H1 (cell line): ENCODE measurements around the gene PKD1. TPM values are rescaled to one million over a fixed set of nuclear protein-coding genes. Genes with fewer than 3 reads are reported as not detected.
A peak's percentile ranks its signal among the peaks of the same experiment; 100 is the strongest.

Experiments
- ASH2L ChIP-seq: fragments of 200-600, 300-600 bp; sonication (generic); IDR thresholded peaks from one replicate; pipeline ENCODE4 v1.7.1; 2017; ENCODE audit warnings: low read length
- CHD2 ChIP-seq: IDR thresholded peaks from 2 replicates; pipeline ENCODE4 v1.6.1; 2012; ENCODE audit warnings: low read length, improper control_type of control experiment
- CTBP2 ChIP-seq: IDR thresholded peaks from 2 replicates; pipeline ENCODE4 v1.7.0; 2011; ENCODE audit warnings: borderline replicate concordance, mild to moderate bottlenecking, moderate library complexity, mixed read lengths, low read length; ENCODE audit not compliant: insufficient read depth, insufficient read length
- EGR1 ChIP-seq: IDR thresholded peaks from 2 replicates; pipeline ENCODE4 v1.6.1; 2011; ENCODE audit warnings: low read depth, low read length, borderline replicate concordance
- EP300 ChIP-seq, 2 experiments: IDR thresholded peaks; 1 replicate in 1 of 2; 2 replicates in 1 of 2; pipeline ENCODE4 v1.6.1; 2011 to 2012; ENCODE audit warnings: low read depth in 2 of 2, low read length in 2 of 2, mild to moderate bottlenecking in 2 of 2, borderline replicate concordance in 1 of 2, inconsistent platforms in 1 of 2, moderate library complexity in 1 of 2
- GABPA ChIP-seq: IDR thresholded peaks from 2 replicates; pipeline ENCODE4 v1.6.1; 2011; ENCODE audit warnings: mild to moderate bottlenecking, low read length, moderate library complexity, borderline replicate concordance; ENCODE audit not compliant: insufficient read depth
- GTF2F1 ChIP-seq: IDR thresholded peaks from 2 replicates; pipeline ENCODE4 v1.6.1; 2012; ENCODE audit warnings: low read depth, low read length, improper control_type of control experiment, borderline replicate concordance
- HDAC2 ChIP-seq, 2 experiments: fragments of 300-600 bp in 1 of 2; sonication (generic) in 1 of 2; IDR thresholded peaks; 2 replicates each; pipeline ENCODE4 v1.6.1; 2011 to 2012; ENCODE audit warnings: low read depth in 2 of 2, low read length in 2 of 2, mild to moderate bottlenecking in 2 of 2, moderate library complexity in 2 of 2, borderline replicate concordance in 1 of 2, inconsistent platforms in 1 of 2
- HDAC6 ChIP-seq: IDR thresholded peaks from one replicate; pipeline ENCODE4 v1.7.1; 2012; ENCODE audit warnings: low read depth, mild to moderate bottlenecking, inconsistent platforms, low read length, moderate library complexity
- KDM4A ChIP-seq: IDR thresholded peaks from one replicate; pipeline ENCODE4 v1.7.1; 2012; ENCODE audit warnings: low read depth, mild to moderate bottlenecking, moderate library complexity, low read length, inconsistent platforms; ENCODE audit not compliant: severe bottlenecking
- KDM5A ChIP-seq: fragments of 200-600 bp; IDR thresholded peaks from 2 replicates; pipeline ENCODE4 v1.7.1; 2012; ENCODE audit warnings: mild to moderate bottlenecking, low read length, inconsistent platforms, mixed read lengths
- NRF1 ChIP-seq: IDR thresholded peaks from 2 replicates; pipeline ENCODE4 v1.6.1; 2011; ENCODE audit warnings: mild to moderate bottlenecking, low read depth, low read length, improper control_type of control experiment
- RAD21 ChIP-seq, 2 experiments: IDR thresholded peaks in 1 of 2; conservative IDR thresholded peaks in 1 of 2; 2 replicates each; pipeline ENCODE4 v1.6.1; 2011; ENCODE audit warnings: low read depth in 2 of 2, low read length in 2 of 2, improper control_type of control experiment in 1 of 2, inconsistent platforms in 1 of 2, mild to moderate bottlenecking in 1 of 2, moderate library complexity in 1 of 2
- RBBP5 ChIP-seq: IDR thresholded peaks from 2 replicates; pipeline ENCODE4 v1.7.1; 2012; ENCODE audit warnings: low read depth, mild to moderate bottlenecking, inconsistent platforms, low read length, moderate library complexity, borderline replicate concordance
- RFX5 ChIP-seq: IDR thresholded peaks from 2 replicates; pipeline ENCODE4 v1.6.1; 2011; ENCODE audit warnings: low read depth, low read length, improper control_type of control experiment, borderline replicate concordance
- RXRA ChIP-seq: IDR thresholded peaks from 2 replicates; pipeline ENCODE4 v1.6.1; 2011; ENCODE audit warnings: low read depth, mild to moderate bottlenecking, low read length, moderate library complexity; ENCODE audit not compliant: insufficient read depth
- SIN3A ChIP-seq, 2 experiments: IDR thresholded peaks in 1 of 2; conservative IDR thresholded peaks in 1 of 2; 2 replicates each; pipeline ENCODE4 v1.6.1; 2011 to 2012; ENCODE audit warnings: low read length in 2 of 2, improper control_type of control experiment in 1 of 2, low read depth in 1 of 2, mild to moderate bottlenecking in 1 of 2
- SRF ChIP-seq: IDR thresholded peaks from 2 replicates; pipeline ENCODE4 v1.6.1; 2011; ENCODE audit warnings: mild to moderate bottlenecking, low read depth, low read length, moderate library complexity
- TBP ChIP-seq: IDR thresholded peaks from 2 replicates; pipeline ENCODE4 v1.6.1; 2011; ENCODE audit warnings: low read depth, low read length, improper control_type of control experiment
- TCF12 ChIP-seq: IDR thresholded peaks from 2 replicates; pipeline ENCODE4 v1.6.1; 2011; ENCODE audit warnings: low read depth, mild to moderate bottlenecking, low read length
- YY1 ChIP-seq: IDR thresholded peaks from 2 replicates; pipeline ENCODE4 v1.6.1; 2011; ENCODE audit warnings: low read depth, mild to moderate bottlenecking, low read length
- ZNF274 ChIP-seq: IDR thresholded peaks from 2 replicates; pipeline ENCODE4 v1.7.0; 2012; ENCODE audit warnings: low read length, borderline replicate concordance; ENCODE audit errors: extremely low read depth
- polyA plus RNA-seq, 7 experiments: library from polyadenylated mRNA; depleted of rRNA in 3 of 7; stranded (reverse) in 5 of 7; unstranded in 2 of 7; fragments of >200 nt in 5 of 7; fragments of 200-250 nt in 2 of 7; gene quantifications; 1 replicate in 5 of 7; 2 replicates in 1 of 7; 4 replicates in 1 of 7; pipeline versions ENCODE4 v1.2.1 to v1.2.3, GENCODE V29; 2011 to 2013; ENCODE audit warnings: missing spikeins in 2 of 7, mixed read lengths in 2 of 7
- total RNA-seq: library from RNA; stranded (reverse); fragmentation: NEBNext Ultra II Directional; extraction: Animal tissue kit (Norgen Biotek cat#: 25700); gene quantifications from 2 replicates; pipeline ENCODE4 v1.2.1, GENCODE V29; 2021
- TF ChIP-seq, protein P1 (sequence below): IDR thresholded peaks from 2 replicates; pipeline ENCODE4 v1.6.1; 2012; ENCODE audit warnings: inconsistent platforms

The PKD1 gene
- total and polyA plus RNA-seq, 2 of the 8 experiments (the other 6 are each of a cell fraction or from before 2014, with no cell fraction given), result 40.6 to 52.7 TPM

DNA sequence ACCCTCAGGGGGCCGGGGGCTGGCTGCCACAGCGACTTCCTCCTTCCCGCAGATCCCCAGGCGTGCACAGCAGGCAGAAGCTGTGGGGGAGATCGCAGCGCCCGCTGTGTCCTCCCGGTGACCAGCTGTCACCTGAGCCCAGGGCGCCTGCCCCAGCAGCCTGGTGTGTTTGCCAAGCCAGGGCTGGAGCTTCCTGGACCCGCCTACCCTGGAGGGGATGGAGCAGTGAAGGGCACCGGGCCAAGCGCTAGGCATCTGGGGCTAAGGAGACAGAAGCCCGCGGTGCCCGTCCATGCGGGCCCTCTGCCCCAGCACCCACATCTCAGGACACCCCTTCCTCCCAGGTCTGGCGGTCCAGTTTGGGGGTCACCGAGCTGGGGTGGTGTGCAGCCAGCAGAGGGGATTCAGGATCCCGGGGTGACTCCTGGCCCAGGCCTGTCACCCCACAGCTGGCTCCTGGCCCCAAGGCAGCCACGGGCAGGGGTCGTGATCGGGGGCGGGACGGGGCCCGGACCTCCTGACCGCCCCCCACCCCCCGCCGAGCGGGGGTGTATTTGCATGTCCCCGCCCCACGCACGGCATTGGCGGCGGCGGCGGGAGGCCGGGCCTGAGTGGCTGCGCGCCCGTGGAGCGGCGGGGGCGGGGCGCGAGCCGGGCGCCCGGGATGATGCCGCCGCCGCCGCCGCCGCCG, 12.4 kb upstream of the PKD1 start, which contains the start of gene RAB26 (continued):
- peak; percentile 96 for TF ChIP-seq CTBP2
- no peak for TF ChIP-seq CHD2
- no peak for TF ChIP-seq RBBP5
- peak; percentile 79 to 84; a peak in 2 of 4 replicates for TF ChIP-seq SIN3A (conservative IDR thresholded peaks at IDR 0.05 in 1 of 2, IDR thresholded peaks at IDR 0.05 in 1 of 2; ENCODE audit: low read depth in 1 of 2, low read length in 2 of 2)
- no peak; a peak in 1 of 4 replicates for TF ChIP-seq RAD21 (IDR thresholded peaks at IDR 0.05 in 1 of 2, conservative IDR thresholded peaks at IDR 0.05 in 1 of 2; ENCODE audit: low read depth in 2 of 2, low read length in 2 of 2)
- peak; percentile 73; the same call in 1 of the 2 replicates for TF ChIP-seq EGR1
- TF ChIP-seq YY1, result peak; percentile 51; the same call in 1 of the 2 replicates
- no peak for TF ChIP-seq RXRA
- TF ChIP-seq HDAC6, result no peak
- no peak for TF ChIP-seq GTF2F1
- TF ChIP-seq, protein P1, sequence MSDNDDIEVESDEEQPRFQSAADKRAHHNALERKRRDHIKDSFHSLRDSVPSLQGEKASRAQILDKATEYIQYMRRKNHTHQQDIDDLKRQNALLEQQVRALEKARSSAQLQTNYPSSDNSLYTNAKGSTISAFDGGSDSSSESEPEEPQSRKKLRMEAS, result peak; percentile 58
- TF ChIP-seq KDM5A, result no peak
- TF ChIP-seq ZNF274, result no peak
- no peak for TF ChIP-seq RFX5
- TF ChIP-seq KDM4A, result peak; percentile 19
- TF ChIP-seq ASH2L, result peak; percentile 59
- TF ChIP-seq SRF, result no peak
- peak; percentile 12 to 90; a peak in 3 of 4 replicates for TF ChIP-seq HDAC2 (IDR thresholded peaks at IDR 0.05; ENCODE audit: borderline replicate concordance in 1 of 2, low read depth in 2 of 2, low read length in 2 of 2)
- peak; percentile 74; the same call in 1 of the 2 replicates for TF ChIP-seq GABPA
- peak; percentile 73; the same call in 1 of the 2 replicates for TF ChIP-seq TCF12
- no peak for TF ChIP-seq NRF1
- TF ChIP-seq EP300 (IDR thresholded peaks at IDR 0.05; ENCODE audit: borderline replicate concordance in 1 of 2, low read depth in 2 of 2, low read length in 2 of 2), result no peak
- no peak for TF ChIP-seq TBP
